Measurements from ENCODE around the gene SLBP. TPM values are rescaled to one million over a fixed set of nuclear protein-coding genes. Genes with fewer than 3 reads are reported as not detected.
"Not testable (repeated sequence)": the region's sequence is repeated elsewhere in the genome, so short reads cannot be mapped to it uniquely, and the experiment has no call there.

Gene SLBP
- total RNA-seq, 1 donor from 2014 or later: 23.5 TPM

DNA sequence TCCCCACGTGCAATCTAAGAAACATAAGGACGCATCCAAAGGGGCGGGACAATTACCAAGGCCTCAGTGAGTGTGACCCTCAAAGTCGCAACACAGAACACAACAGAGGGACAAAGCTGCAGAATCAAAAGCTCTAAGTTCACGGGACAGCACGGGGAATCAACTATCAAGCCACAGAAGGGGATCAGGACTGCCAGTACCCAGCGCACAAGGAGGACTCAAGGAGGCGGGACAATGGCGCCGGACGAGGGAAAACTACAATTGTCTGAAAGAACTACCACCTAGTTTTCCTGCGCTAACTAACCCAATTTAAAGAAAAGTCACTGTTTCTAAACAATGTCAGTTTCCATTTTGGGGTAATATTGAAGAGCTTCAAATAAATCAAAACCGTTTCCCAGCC, 29.3 kb downstream of the SLBP start:
- no peaks in the 10 kb centered on the region for H3K27me3 ChIP-seq (ENCODE audit: control insufficient read depth in 3 of 3, insufficient read depth in 3 of 3, low read length in 3 of 3)
- H3K9me3 ChIP-seq (ENCODE audit: control insufficient read depth in 3 of 3, low read length in 3 of 3): no peaks in the 10 kb centered on the region
- no peak overlapping the region for H3K27ac ChIP-seq (ENCODE audit: low read depth, low read length)
- H3K4me1 ChIP-seq (ENCODE audit: control insufficient read depth in 3 of 3, insufficient read depth in 3 of 3, low read length in 3 of 3): peaks cover 0 to 17% (median 16%) of the 10 kb centered on the region in 3 donors
- H3K9ac ChIP-seq (ENCODE audit: low read depth in 1 of 3, low read length in 3 of 3): no peak overlapping the region
- H3K36me3 ChIP-seq (ENCODE audit: control insufficient read depth in 3 of 3, insufficient read depth in 3 of 3, low read length in 3 of 3): no peaks in the 10 kb centered on the region
- peak overlapping the region in 1 of 3 donors; percentile 72 for H3K4me3 ChIP-seq (ENCODE audit: low read length in 3 of 3)

DNA sequence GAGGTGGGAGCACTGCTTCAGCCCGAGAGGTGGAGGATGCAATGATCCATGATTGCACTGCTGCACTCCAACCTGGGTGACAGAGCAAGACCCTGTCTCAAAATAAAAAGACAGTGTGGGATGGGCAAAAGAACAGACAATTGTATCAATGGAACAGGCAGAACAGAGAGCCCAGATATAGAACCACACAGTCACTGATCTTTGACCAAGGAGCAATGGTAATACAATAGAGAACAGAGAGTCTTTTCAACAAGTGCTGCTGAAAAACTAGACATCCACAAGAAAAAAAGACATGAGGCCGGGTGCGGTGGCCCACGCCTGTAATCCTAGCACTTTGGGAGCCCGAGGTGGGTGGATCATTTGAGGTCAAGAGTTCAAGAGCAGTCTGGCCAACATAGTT, 33.9 kb downstream of the SLBP start:
- Histone ChIP-seq H3K4me1 (ENCODE audit: control insufficient read depth in 3 of 3, insufficient read depth in 3 of 3, low read length in 3 of 3) (peaks cover 0 to 6% (median 3%) of the 10 kb centered on the region in 3 donors), H3K36me3 (ENCODE audit: control insufficient read depth in 3 of 3, insufficient read depth in 3 of 3, low read length in 3 of 3) (no peaks in the 10 kb centered on the region), H3K4me3 (ENCODE audit: low read length in 3 of 3) (no peak overlapping the region), H3K27ac (ENCODE audit: low read depth, low read length) (no peak overlapping the region), H3K9ac (ENCODE audit: low read depth in 1 of 3, low read length in 3 of 3) (no peak overlapping the region), H3K9me3 (ENCODE audit: control insufficient read depth in 3 of 3, low read length in 3 of 3) (no peaks in the 10 kb centered on the region), H3K27me3 (ENCODE audit: control insufficient read depth in 3 of 3, insufficient read depth in 3 of 3, low read length in 3 of 3) (no peaks in the 10 kb centered on the region)

DNA sequence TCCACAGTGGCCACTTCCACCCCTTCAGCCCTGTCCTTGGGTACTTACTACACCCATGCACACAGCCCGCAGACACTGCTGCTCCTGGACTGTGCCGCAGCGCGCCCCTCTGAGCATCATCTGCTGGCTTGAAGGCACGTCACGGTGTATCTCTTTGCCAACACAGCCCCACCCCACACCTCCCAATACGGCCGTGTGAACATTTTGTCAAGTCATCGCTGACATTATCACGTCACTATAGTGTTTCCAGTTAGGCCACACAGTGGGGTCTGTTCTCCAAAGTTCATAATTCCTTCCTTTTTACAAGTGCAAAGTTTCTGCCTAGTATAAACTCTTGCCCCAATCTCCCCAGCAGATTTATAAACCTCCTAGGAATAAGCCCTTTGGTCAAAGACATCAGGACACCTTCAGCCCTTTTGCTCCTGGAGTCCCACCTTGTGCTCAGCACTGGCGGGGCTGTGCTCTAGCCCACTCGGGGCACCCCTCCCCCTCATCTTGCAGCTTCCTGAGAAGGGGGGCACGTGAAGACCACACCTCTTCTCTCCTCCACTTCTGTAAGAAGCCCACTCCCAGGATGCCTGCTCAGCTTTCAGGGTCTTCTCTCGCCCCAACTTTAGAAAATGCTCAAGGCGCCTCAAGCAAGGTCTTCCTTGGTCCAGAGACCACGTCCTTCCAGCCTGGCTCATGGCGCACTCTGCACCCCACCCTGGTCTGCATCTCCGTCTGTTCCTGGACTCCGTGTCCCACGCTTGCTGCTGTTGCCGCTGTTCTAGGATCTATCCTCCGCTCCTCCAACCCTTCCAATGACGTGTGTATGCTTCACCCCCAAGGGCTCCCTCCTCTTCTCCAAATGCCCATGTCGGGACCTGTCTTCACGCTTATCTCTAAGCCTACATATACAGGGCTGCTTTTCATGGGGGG, 35.3 kb downstream of the SLBP start:
- peaks cover 0 to 2% (median 0%) of the 10 kb centered on the region in 3 donors for H3K4me1 ChIP-seq (ENCODE audit: control insufficient read depth in 3 of 3, insufficient read depth in 3 of 3, low read length in 3 of 3)
- H3K9me3 ChIP-seq (ENCODE audit: control insufficient read depth in 3 of 3, low read length in 3 of 3): no peaks in the 10 kb centered on the region
- no peak overlapping the region for H3K4me3 ChIP-seq (ENCODE audit: low read length in 3 of 3)
- no peak overlapping the region for H3K27ac ChIP-seq (ENCODE audit: low read depth, low read length)
- H3K27me3 ChIP-seq (ENCODE audit: control insufficient read depth in 3 of 3, insufficient read depth in 3 of 3, low read length in 3 of 3): no peaks in the 10 kb centered on the region
- H3K36me3 ChIP-seq (ENCODE audit: control insufficient read depth in 3 of 3, insufficient read depth in 3 of 3, low read length in 3 of 3): no peaks in the 10 kb centered on the region
- H3K9ac ChIP-seq (ENCODE audit: low read depth in 1 of 3, low read length in 3 of 3): no peak overlapping the region

DNA sequence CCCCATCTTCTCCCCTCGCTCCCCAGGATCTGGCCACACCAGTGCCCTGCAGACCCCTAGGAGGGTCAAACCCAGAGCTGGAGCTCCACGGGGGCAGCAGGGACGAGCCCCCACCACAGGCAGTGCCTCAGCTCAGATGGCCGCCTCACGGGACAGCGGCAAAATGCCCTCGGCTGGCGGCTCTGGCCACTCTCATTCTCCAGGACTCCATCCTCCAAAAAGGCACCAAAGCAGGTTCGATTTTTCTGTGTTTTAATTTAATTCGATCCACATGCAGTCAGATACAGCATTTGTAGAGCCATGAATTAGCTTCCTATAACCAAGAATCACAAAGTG, 36.3 kb downstream of the SLBP start:
- Histone ChIP-seq H3K27me3 (ENCODE audit: control insufficient read depth in 3 of 3, insufficient read depth in 3 of 3, low read length in 3 of 3) (no peaks in the 10 kb centered on the region), H3K27ac (ENCODE audit: low read depth, low read length) (no peak overlapping the region), H3K36me3 (ENCODE audit: control insufficient read depth in 3 of 3, insufficient read depth in 3 of 3, low read length in 3 of 3) (no peaks in the 10 kb centered on the region), H3K4me3 (ENCODE audit: low read length in 3 of 3) (no peak overlapping the region), H3K4me1 (ENCODE audit: control insufficient read depth in 3 of 3, insufficient read depth in 3 of 3, low read length in 3 of 3) (peaks cover 0 to 2% (median 0%) of the 10 kb centered on the region in 3 donors), H3K9me3 (ENCODE audit: control insufficient read depth in 3 of 3, low read length in 3 of 3) (no peaks in the 10 kb centered on the region), H3K9ac (ENCODE audit: low read depth in 1 of 3, low read length in 3 of 3) (no peak overlapping the region)

DNA sequence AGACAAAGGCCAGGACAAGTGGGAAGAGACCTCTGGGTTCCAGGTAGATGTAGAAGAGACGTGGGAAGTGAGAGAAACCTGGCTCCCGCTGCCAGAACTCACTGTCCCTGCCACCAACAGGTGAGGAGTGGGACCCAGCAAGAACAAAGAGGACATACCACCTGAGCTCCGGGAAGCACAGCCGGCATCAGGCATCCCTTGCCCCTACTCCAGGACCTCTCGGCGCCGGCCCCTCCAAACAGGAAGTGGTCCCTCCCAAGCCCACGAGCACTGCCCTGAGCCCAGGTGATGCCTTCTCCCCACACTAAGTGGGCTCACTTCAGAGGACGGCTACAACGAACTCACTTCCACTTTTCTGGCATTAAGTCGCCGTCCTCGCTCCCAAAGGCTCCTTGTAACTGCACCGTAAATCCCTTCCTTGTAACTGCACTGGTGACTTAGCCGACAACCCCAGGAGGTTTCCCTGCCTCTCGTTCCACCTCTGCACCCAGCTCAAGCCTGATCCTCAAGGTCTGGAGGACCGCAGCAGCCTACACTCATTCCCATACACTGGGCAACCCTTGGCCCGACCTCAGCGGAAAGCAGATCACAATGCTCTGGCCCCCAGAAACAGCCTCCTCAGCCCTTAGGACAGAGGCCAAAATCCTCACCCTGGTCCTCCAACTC, 36.9 kb downstream of the SLBP start:
- Histone ChIP-seq H3K27ac (ENCODE audit: low read depth, low read length) (no peak overlapping the region), H3K9ac (ENCODE audit: low read depth in 1 of 3, low read length in 3 of 3) (no peak overlapping the region), H3K4me1 (ENCODE audit: control insufficient read depth in 3 of 3, insufficient read depth in 3 of 3, low read length in 3 of 3) (peaks cover 0 to 2% (median 0%) of the 10 kb centered on the region in 3 donors), H3K4me3 (ENCODE audit: low read length in 3 of 3) (no peak overlapping the region), H3K36me3 (ENCODE audit: control insufficient read depth in 3 of 3, insufficient read depth in 3 of 3, low read length in 3 of 3) (no peaks in the 10 kb centered on the region), H3K27me3 (ENCODE audit: control insufficient read depth in 3 of 3, insufficient read depth in 3 of 3, low read length in 3 of 3) (no peaks in the 10 kb centered on the region), H3K9me3 (ENCODE audit: control insufficient read depth in 3 of 3, low read length in 3 of 3) (no peaks in the 10 kb centered on the region)

DNA sequence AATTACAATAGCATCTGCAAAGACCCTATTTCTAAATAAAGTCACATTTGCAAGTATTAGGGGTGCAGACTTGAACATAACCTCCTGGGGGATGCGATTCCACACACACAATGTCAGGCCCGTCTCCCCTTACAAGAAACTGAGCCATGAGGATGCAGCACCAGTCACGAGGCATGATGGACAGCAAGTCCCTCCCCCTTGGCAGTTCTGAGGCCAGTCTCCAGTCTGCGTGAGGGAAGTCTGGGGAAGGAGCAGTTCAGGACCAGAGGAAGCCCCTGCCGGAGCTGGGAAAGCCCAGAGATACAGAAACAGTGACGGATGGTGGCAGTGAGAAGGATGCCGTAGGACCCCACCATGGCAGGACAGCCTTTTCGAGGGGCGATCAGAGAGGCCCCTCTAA, 37.4 kb downstream of the SLBP start:
- H3K9ac ChIP-seq (ENCODE audit: low read depth in 1 of 3, low read length in 3 of 3): no peak overlapping the region
- no peak overlapping the region for H3K4me3 ChIP-seq (ENCODE audit: low read length in 3 of 3)
- H3K36me3 ChIP-seq (ENCODE audit: control insufficient read depth in 3 of 3, insufficient read depth in 3 of 3, low read length in 3 of 3): no peaks in the 10 kb centered on the region
- H3K27ac ChIP-seq (ENCODE audit: low read depth, low read length): no peak overlapping the region
- H3K27me3 ChIP-seq (ENCODE audit: control insufficient read depth in 3 of 3, insufficient read depth in 3 of 3, low read length in 3 of 3): no peaks in the 10 kb centered on the region
- H3K4me1 ChIP-seq (ENCODE audit: control insufficient read depth in 3 of 3, insufficient read depth in 3 of 3, low read length in 3 of 3): peaks cover 0 to 2% (median 0%) of the 10 kb centered on the region in 3 donors
- H3K9me3 ChIP-seq (ENCODE audit: control insufficient read depth in 3 of 3, low read length in 3 of 3): no peaks in the 10 kb centered on the region

DNA sequence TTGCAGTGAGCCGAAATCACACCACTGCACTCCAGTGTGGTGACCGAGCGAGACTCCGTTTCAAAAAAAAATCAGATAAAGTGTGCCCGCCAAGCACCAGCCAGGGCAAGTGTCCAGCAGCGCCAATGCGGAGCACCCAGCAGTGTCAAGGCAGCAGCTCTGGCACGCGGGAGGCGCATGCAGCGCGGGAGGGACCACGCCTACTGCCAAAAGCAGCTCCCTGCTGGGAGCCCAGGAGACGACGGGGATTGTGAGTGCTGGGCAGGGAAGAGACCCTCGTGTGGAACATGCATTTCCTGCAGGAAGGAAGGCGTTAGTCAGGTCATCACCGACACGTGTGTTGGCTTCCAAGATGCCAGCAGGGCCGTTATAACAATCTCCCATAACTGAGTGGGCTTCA, 38.4 kb downstream of the SLBP start:
- no peak overlapping the region for H3K27ac ChIP-seq (ENCODE audit: low read depth, low read length)
- H3K9ac ChIP-seq (ENCODE audit: low read depth in 1 of 3, low read length in 3 of 3): no peak overlapping the region

DNA sequence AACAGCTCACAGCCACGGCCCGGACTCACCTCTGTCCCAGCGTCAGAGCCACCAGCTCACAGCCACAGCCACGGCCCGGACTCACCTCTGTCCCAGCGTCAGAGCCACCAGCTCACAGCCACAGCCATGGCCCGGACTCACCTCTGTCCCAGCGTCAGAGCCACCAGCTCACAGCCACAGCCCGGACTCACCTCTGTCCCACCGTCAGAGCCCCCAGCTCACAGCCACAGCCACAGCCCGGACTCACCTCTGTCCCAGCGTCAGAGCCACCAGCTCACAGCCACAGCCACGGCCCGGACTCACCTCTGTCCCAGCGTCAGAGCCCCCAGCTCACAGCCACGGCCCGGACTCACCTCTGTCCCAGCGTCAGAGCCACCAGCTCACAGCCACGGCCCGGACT, 41.1 kb downstream of the SLBP start:
- not testable (repeated sequence) for H3K4me3 ChIP-seq (ENCODE audit: low read length in 3 of 3); H3K9me3 ChIP-seq (ENCODE audit: control insufficient read depth in 3 of 3, low read length in 3 of 3); H3K4me1 ChIP-seq (ENCODE audit: control insufficient read depth in 3 of 3, insufficient read depth in 3 of 3, low read length in 3 of 3); H3K9ac ChIP-seq (ENCODE audit: low read depth in 1 of 3, low read length in 3 of 3); H3K36me3 ChIP-seq (ENCODE audit: control insufficient read depth in 3 of 3, insufficient read depth in 3 of 3, low read length in 3 of 3); H3K27ac ChIP-seq (ENCODE audit: low read depth, low read length); H3K27me3 ChIP-seq (ENCODE audit: control insufficient read depth in 3 of 3, insufficient read depth in 3 of 3, low read length in 3 of 3)

More for the DNA sequence above, 38.4 kb downstream of the SLBP start:
- H3K4me3 ChIP-seq (ENCODE audit: low read length in 3 of 3): no peak overlapping the region
- H3K36me3 ChIP-seq (ENCODE audit: control insufficient read depth in 3 of 3, insufficient read depth in 3 of 3, low read length in 3 of 3): no peaks in the 10 kb centered on the region
- H3K9me3 ChIP-seq (ENCODE audit: control insufficient read depth in 3 of 3, low read length in 3 of 3): no peaks in the 10 kb centered on the region
- peaks cover 0 to 2% (median 0%) of the 10 kb centered on the region in 3 donors for H3K4me1 ChIP-seq (ENCODE audit: control insufficient read depth in 3 of 3, insufficient read depth in 3 of 3, low read length in 3 of 3)
- H3K27me3 ChIP-seq (ENCODE audit: control insufficient read depth in 3 of 3, insufficient read depth in 3 of 3, low read length in 3 of 3): no peaks in the 10 kb centered on the region

DNA sequence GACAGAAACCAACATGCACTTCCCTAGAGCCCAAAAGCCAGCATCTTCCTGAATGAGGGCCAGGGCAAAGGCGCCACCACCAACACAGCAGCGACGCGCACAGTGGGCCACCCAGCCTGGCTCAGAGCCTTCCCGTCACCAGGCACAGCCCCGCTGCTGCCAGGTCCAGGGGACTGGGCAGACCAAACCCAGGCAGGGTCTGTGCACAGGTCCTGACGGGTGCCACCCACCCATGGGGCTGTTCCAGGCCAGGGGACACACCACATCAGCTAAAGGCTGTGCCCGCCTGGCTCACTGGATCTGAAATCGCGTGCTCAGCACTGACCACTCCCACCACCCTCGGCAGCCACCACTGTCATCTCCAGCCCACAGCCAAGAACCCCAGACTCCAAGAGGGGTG, 41.8 kb downstream of the SLBP start:
- Histone ChIP-seq H3K9ac (ENCODE audit: low read depth in 1 of 3, low read length in 3 of 3) (no peak overlapping the region), H3K36me3 (ENCODE audit: control insufficient read depth in 3 of 3, insufficient read depth in 3 of 3, low read length in 3 of 3) (no peaks in the 10 kb centered on the region), H3K27ac (ENCODE audit: low read depth, low read length) (no peak overlapping the region), H3K9me3 (ENCODE audit: control insufficient read depth in 3 of 3, low read length in 3 of 3) (no peaks in the 10 kb centered on the region), H3K4me1 (ENCODE audit: control insufficient read depth in 3 of 3, insufficient read depth in 3 of 3, low read length in 3 of 3) (peaks cover 0 to 5% (median 3%) of the 10 kb centered on the region in 3 donors), H3K4me3 (ENCODE audit: low read length in 3 of 3) (no peak overlapping the region), H3K27me3 (ENCODE audit: control insufficient read depth in 3 of 3, insufficient read depth in 3 of 3, low read length in 3 of 3) (no peaks in the 10 kb centered on the region)

DNA sequence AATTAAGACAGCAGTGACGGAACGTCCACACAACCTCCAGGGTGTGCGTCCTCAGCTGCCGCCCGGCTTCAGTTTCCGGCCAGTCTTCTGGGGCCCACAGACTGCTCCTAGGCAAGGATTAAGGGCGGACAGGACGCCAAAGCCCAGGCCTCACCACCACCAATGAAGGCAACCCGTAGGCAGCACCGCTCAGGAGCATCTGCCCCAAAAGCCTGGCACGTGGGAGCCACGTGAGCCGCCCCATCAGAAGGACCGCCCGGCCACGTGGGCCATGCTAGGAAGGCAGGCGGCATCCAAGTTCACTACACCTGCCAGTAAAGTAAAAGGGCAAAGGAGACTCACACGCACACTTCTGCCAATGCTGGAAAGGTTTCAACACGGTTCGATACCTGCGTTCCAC, 42.3 kb downstream of the SLBP start:
- Histone ChIP-seq H3K4me3 (ENCODE audit: low read length in 3 of 3) (no peak overlapping the region), H3K9ac (ENCODE audit: low read depth in 1 of 3, low read length in 3 of 3) (no peak overlapping the region), H3K36me3 (ENCODE audit: control insufficient read depth in 3 of 3, insufficient read depth in 3 of 3, low read length in 3 of 3) (no peaks in the 10 kb centered on the region), H3K27ac (ENCODE audit: low read depth, low read length) (no peak overlapping the region), H3K9me3 (ENCODE audit: control insufficient read depth in 3 of 3, low read length in 3 of 3) (no peaks in the 10 kb centered on the region), H3K4me1 (ENCODE audit: control insufficient read depth in 3 of 3, insufficient read depth in 3 of 3, low read length in 3 of 3) (peaks cover 0 to 5% (median 3%) of the 10 kb centered on the region in 3 donors), H3K27me3 (ENCODE audit: control insufficient read depth in 3 of 3, insufficient read depth in 3 of 3, low read length in 3 of 3) (no peaks in the 10 kb centered on the region)
